GM18858 (cell line): ENCODE data around the gene LAMA1.
"Not testable (repeated sequence)": the region's sequence is repeated elsewhere in the genome, so short reads cannot be mapped to it uniquely, and the experiment has no call there.

Experiments
- ATAC-seq: cut with Tn5 transposase; IDR thresholded peaks from one replicate; pipeline ENCODE4 v1.9.1; 2021; ENCODE audit not compliant: unreplicated experiment

The LAMA1 gene

GRCh38 chr18:6954501-6954900, 163.1 kb downstream of the LAMA1 start:
- ATAC-seq: no peak

DNA sequence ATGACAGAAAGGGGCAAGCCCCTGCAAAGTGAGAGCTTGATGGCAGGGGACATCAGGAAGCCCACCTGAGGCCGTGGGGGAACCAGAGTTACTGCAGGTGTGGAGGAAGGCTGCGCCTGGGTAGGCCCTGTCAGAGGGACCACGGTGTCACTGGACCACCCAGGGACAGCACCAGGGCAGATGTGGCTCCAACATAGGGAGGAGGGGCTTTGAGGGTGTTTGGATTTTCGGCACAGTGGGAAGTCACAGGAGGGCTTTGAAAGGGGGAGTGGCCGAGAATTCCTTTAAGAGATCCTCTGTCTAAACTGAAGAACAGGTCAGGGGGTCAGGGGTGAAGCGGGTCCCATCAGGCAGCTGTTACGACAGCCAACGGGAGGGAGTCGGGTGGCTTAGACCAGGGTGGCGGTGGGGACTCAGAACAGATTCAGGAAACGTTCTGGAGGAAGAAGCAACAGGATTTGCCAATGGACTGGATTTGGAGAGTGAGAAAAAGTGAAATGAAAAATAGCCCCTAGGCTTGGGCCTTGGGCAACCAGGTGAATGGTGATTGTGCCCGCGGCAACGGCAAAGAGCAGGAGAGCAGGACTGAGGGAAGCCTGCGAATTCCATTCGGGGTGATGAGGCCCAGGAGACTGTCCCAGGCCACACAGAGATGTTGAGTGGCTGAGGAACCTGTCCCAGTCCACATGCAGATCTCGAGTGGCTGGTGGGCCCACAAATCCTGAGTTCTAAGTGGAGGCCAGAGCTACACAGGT, 166.1 kb downstream of the LAMA1 start:
- no peak for ATAC-seq

DNA sequence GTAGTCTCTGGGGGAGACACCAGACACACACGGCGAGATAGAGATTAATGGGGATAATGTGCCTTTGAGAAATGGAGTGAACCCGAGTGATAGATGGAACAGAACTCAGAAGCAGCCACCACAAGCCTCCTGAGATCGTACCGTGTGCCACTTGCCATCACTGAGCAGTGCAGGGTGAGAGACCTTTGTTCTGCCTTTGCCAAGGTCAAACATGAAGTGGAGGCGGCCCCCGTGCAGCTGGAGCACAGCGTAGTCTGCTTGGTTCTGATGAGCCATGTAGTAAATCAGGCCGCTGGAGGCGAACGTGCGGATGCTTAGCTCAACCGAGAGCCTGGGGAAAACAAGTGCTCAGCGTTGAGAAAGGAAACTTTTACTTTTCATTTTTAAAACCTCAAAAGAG, 167.0 kb downstream of the LAMA1 start:
- no peak for ATAC-seq

GRCh38 chr18:6949800-6950586, 167.6 kb downstream of the LAMA1 start:
- no peak for ATAC-seq

DNA sequence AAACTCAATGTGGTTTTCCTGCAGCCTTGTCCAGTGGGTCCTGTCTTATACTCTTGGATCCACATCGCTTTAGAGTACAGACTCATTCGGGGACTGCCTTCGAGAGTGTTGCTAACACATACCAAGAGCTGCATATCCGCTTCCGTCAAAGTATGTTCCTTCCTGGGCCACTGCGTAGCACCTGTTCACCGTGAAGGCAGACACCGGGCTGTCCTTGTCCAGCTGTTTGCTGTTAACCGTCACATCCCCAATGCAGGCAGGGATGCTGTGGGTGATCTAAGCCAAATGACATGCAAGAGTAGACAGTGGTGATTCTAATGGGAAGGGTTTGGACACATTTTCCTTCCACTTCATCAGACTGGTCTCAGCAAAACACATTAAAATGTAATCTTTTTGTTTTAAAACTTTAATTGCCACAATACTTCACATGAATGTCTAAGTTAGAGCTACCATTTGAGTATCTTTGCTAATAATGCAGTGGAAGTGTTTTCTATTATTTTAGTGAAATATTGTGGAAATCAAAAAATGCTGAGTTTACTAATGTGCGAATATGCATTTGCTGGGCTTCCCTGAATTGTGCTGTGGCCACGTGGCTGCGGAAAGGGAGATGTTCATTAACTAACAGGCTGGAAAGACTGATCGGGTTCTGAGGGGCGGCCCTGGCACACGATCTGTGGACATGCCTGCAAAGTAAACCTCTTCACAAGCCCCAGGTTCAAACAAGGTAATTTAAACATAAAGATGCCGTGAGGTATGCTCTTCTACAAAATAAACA, 169.1 kb downstream of the LAMA1 start:
- ATAC-seq: no peak

GRCh38 chr18:6947338-6948030, 170.1 kb downstream of the LAMA1 start:
- no peak for ATAC-seq

GRCh38 chr18:6943143-6943542, 174.5 kb downstream of the LAMA1 start:
- no peak for ATAC-seq

DNA sequence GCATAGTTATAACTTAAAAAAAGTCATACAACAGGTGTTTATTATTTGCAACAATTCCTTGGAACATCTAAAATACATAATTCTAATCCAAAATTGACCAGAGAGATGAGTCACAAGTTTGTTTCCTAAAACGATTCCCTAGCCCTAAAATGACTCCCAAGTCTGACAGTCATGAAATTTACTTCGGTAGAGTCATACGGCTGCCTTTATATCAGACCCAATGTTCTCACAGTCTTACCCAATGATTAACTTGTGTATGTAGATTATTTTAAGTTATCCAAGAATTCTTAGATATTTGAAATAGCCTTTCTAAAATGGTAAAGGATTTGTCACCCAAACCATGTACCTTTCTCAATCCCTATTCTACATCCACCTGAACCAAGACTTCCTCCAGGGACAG, 174.9 kb downstream of the LAMA1 start:
- no peak for ATAC-seq

GRCh38 chr18:6941996-6942395, 175.6 kb downstream of the LAMA1 start:
- ATAC-seq: no peak

- no peak for ATAC-seq
These were observed 177.1 kb downstream of the LAMA1 start for GRCh38 chr18:6940451-6940850.

GRCh38 chr18:6939972-6940371, 177.6 kb downstream of the LAMA1 start:
- no peak for ATAC-seq

DNA sequence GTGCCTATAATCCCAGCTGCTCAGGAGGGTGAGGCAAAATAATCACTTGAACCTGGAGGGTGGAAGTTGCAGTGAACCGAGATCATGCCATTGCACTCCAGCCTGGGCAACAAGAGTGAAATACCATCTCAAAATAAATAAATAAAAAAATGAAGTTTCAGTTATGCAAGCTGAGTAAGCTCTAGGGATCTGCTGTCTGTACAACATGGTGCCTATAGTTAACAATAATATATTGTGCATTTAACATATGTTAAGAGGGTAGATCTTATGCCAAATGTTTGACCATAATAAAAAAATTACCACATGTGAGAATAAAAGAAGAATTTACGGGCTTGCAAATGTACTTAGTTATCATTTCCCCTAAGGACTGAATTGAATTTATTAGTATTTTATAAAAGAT, 179.2 kb downstream of the LAMA1 start:
- ATAC-seq: not testable (repeated sequence)

DNA sequence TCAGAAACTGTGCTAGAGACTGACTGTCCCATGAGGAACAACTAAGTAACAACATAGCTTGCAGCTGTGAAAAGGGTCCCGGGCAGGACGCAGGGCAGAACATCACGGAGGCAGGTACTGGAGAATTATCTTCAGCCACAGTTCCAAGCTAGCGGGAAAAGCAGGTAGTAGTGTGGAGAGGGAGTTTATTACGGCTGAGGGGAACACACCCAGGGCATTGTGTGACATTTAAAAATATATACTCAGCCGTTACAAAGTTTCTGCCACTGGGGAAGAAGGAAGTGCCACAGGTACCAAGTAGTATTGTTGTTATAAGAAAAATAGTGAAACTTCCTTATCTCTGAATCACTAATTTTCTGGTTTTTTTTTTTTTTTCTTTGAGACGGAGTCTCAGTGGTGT, 179.6 kb downstream of the LAMA1 start:
- ATAC-seq: no peak

- ATAC-seq: no peak
These were observed 182.7 kb downstream of the LAMA1 start for GRCh38 chr18:6934859-6935258.

DNA sequence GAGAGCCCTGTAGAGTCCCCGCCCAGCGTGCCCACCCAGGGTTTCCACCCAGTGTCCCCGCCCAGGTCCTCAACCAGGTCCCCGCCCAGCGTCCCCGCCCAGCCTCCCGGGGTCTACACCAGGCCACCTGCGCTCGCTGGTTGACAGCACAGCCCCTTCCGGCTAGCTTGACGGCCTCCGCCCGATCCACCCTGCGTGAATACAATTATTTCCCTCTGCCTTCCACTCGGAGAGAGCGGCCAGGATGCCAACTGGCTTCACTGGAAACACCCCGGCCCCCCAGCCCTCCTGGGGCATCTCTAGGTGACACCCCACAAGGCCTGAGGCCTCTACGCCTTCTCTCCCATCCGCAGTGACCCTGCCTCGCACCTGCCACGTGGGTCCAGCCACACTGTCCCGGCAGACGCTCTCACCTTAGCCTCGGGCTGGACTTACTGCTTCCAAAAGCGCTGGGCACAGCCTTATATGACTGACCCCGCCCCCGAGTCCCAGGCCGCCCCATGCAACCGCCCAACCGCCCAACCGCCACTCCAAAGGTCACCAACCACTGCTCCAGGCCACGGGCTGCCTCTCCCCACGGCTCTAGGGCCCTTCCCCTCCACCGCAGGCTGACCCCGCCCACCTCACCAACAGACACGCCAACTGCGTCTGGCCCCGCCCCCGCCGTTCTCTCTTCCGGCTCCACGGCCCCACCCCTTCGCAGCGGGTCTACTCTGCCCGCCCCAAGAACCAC, 188.1 kb downstream of the LAMA1 start:
- ATAC-seq: no peak

DNA sequence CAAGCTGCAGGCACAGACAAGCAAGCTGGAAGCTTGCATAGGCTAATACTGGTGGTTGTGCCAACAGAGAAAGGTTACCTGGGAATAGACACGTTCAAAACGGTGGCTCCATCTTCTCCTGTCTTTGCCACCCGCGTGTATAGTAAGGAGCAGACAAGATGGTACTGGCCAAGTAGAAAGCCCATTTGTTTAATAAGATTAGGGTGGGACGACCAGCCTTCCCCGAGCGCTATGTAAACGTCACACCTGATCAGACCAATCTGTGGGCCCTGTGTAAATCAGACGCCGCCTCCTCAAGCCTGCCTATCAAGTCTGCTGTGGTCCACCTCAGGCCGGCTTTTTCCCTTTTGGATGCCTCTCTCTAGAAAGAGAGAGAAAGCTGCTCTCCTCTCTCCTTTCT, 189.2 kb downstream of the LAMA1 start:
- no peak for ATAC-seq

GRCh38 chr18:6927153-6927552, 190.4 kb downstream of the LAMA1 start:
- ATAC-seq: no peak

DNA sequence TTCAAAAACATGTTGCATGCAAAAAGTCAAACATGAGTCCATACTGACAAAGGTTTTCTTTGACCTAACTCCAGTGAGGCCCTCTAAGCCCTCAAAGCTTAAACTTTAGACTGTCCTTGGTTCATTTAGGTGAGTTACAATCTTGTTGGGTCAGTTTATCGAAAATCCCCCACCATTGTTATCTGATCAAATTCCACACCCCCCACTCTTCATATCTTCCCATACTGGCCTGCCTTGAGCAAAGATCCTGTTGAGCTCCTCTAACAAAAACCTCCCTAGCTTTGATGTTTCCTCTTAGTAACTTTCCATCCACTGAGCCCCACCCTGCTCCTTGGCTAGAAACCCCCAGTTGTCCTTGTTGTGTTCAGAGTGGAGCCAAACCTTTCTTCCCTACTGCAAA, 194.4 kb downstream of the LAMA1 start:
- no peak for ATAC-seq

DNA sequence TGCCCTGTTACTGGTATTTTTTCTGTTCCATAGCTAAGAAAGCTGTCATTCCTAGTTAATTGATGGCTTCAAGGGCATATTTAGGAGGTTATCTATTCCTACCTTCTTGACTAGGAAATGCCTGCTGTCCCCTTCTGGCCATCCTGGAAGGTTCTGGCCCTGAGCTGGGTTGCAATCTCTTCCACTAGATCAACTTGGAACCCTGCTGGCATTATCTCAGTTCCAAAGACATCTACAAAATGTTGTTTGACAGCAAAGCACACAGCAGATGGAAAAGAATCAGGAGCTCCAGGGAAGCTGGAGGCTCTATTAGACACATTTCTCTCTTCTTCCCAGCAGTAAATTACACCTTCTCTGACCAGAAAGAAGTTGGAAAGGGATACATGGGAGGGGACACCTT, 196.0 kb downstream of the LAMA1 start:
- ATAC-seq: no peak
